Stimulated activated naive CD4-positive, alpha-beta T cell treated with Interleukin-2 at 50 U/mL for 16 hours (primary cell): ENCODE measurements around the gene PGGT1B.

Experiments used
- DNase-seq: peaks from one replicate; lab custom pipeline; 2025; lab: John Stamatoyannopoulos, UW

The PGGT1B gene

GRCh38 chr5:115180165-115180709 is 82.4 kb downstream of the PGGT1B start:
- DNase-seq: no peak

GRCh38 chr5:115179394-115180164 is 83.1 kb downstream of the PGGT1B start:
- DNase-seq: no peak

GRCh38 chr5:115179030-115179393 is 83.7 kb downstream of the PGGT1B start:
- DNase-seq: no peak

GRCh38 chr5:115170929-115171510 is 91.7 kb downstream of the PGGT1B start:
- no peak for DNase-seq

GRCh38 chr5:115170134-115170928 is 92.3 kb downstream of the PGGT1B start:
- DNase-seq: no peak

GRCh38 chr5:115169487-115170133 is 93.1 kb downstream of the PGGT1B start, which contains the start of gene TRIM36:
TSS of gene TRIM36 (minus strand) at chr5:115169908. CDS start at chr5:115169634, 274 bp downstream.
- DNase-seq: peak; percentile 87

GRCh38 chr5:115168829-115169486 is 93.7 kb downstream of the PGGT1B start:
- DNase-seq: no peak

GRCh38 chr5:115166744-115167393 is 95.8 kb downstream of the PGGT1B start:
- DNase-seq: no peak

- no peak for DNase-seq
Observed at GRCh38 chr5:115165790-115166189, 96.9 kb downstream of the PGGT1B start.

- DNase-seq: no peak
Observed at GRCh38 chr5:115160975-115161475, 101.7 kb downstream of the PGGT1B start.
